GM18526 (cell line): Measurements from ENCODE around the gene PLOD2.

ENCODE experiments used
- POLR2A ChIP-seq: IDR thresholded peaks from 3 replicates; pipeline ENCODE4 v1.6.1; 2011; ENCODE audit not compliant: insufficient read length; ENCODE audit errors: extremely low read depth

PLOD2 gene

DNA sequence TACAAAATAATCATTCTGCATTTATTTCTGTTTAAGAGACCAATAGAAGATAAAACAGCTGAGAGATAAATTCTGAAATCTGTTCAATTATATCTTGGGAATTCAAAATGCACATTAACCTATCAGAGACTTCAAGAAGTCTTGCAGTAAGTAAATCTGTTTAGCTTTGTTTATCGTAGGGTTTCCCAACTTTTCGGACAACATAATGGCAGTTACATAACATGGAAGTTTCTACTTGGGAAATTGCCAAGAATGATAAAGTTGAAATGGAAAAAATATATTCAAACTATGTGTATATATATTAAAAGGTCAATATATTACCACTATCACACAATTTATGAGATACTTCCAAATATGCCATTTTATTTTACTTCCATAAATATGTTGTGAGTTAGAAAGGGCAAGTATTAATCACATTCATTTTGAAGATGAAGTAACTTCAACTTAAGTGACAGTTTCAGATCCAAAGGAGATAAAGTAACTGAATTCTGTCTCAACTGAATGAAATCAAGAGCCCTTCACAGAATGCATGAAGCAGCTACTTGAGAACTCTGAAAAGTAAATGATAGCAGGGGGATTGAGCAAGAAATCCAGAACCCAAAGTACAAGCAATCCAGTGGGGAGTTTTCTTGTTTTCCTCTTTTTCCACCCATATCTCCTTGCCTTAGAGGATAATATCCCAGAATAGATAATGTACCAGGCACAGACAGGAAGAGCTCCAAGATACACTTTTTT, 108.8 kb downstream of the PLOD2 start:
- no peak for TF ChIP-seq POLR2A

DNA sequence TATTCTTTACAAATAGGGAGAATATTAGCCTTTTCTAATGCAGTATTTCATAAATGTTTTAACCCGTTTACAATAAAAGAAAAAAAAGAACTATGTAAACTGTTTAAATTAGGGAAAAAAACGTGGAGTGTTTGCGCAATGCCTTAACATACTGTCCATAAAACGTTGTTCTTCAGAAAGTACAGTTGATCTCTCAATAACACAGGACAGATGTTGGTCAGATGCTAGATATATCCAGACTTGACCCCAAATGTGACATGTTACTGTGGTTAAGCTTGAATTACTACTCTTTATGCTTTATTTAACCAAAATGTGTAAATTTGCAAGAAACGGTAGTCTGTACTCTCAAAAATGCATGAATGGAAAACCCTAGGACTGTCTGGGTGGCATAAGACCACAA, 110.3 kb downstream of the PLOD2 start:
- no peak for TF ChIP-seq POLR2A

DNA sequence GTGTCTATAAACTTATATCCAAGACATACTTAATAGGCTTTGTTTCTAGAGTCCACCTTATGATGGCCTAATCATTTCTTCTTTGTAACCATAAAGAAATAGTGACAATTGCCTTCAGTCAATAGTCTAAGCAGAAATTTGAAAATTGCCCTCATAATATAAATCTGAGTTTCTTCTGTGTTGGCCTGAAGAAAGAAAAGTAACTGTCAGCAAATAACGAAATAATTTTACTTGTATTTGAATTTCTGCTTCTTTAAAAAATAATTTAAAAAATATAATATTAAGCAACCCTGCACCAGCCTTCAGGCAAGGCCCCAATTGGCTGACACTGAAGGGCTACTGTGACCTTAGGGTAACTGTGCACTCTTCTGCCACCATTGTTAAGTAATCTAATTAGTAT, 113.5 kb downstream of the PLOD2 start:
- TF ChIP-seq POLR2A, result no peak

DNA sequence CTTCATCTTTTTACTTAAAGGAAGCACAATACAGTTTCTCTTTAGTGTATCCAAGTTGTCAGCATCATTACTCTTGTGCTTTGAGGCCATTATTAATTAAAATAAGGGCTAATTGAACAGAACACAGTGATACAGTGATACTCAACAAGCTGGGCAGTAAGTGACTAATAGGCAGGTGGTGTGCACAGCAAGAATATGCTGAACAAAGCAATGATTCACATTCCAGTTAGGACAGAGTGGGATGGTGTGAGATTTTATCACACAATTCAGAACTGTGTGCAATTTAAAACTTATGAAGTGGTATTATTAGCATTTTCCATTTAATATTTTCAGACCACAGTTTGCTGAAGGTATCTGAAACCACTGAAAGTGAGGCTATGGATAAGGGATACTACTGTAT, 116.9 kb downstream of the PLOD2 start:
- TF ChIP-seq POLR2A, result no peak

DNA sequence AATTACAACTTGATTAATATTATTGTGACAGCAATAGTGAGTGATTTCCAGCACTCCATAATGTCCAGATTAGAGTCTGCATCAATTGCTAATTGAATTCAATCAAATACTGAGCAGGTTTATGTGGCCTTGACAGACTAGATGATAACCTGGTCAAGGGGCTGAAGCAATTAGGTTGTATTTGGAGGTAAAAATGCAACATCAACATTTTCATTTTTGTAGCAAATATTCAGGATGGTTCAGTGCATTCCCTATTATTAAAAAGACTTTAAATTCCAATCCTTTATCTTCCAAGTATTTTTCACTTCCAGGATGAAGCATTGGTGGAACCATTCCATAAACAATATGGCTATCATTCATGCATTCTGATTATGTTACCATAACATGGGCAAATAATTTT, 120.4 kb downstream of the PLOD2 start:
- no peak for TF ChIP-seq POLR2A

DNA sequence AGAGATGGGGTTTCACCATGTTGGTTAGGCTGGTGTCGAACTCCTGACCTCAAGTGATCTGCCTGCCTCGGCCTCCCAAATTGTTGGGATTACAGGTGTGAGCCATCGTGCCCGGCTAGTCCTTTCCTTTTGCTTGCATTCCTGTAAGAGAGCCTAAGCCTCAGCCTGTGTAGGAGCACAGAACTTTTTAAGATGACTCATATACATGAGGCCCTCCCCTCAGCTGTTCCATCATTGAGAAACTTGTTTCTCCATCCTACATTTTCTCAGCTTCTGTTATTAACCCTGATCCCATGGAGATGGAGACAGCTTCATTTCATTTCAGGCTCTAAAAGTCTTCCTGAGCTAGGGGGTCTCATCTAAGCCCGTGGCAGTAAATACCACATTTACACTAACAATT, 123.3 kb downstream of the PLOD2 start:
- no peak for TF ChIP-seq POLR2A

DNA sequence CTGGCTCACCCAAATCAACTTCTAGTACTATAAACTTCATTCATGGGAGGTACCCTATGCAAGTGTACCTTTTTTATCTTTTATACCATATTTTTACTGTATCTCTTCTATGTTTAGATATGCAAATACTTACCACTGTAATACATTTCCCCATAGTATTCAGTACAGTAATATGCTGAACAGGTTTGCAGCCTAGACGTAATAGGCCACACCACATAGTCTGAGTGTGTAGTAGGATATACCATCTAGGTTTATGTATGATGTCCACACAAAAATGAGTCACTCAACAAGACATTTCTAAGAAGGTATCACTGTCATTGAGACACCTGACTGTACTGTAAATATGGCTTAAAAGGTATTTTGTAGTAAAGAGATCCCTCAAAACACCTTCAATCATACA, 124.7 kb downstream of the PLOD2 start:
- TF ChIP-seq POLR2A, result no peak

DNA sequence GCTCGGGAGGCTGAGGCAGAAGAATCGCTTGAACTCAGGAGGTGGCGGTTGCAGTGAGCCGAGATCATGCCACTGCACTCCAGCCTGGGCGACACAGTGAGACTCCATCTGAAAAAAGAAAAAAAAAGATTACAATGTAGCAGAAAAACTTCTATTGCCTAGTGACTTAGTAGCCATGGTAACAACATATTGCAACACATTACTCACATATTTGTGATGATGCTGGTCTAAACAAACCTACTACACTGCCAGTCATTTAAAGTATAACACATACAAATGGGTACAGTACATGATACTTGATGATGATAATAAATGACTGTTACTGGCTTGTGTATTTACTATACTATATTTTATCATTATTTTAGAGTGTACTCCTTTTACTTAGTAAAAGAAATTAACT, 125.6 kb downstream of the PLOD2 start:
- TF ChIP-seq POLR2A, result no peak

DNA sequence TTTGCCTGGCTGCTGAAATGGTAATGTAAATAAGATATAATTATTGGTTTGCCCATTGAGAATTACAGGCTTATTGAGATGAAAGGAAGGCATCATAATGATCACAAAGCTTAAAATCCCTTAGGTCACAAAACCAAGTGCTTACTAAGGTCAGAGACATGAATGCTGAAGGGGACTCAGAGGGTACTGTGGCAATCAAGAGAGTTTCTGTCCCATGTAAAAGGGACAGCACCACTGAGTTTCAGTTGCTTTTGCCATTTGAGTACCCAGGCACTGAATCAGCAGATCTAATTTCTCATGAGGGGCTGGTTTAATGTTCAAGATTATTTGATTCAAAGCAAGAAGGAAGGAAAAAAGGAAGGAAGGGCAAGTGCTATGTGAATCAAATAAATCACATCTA, 127.0 kb downstream of the PLOD2 start:
- TF ChIP-seq POLR2A, result no peak

DNA sequence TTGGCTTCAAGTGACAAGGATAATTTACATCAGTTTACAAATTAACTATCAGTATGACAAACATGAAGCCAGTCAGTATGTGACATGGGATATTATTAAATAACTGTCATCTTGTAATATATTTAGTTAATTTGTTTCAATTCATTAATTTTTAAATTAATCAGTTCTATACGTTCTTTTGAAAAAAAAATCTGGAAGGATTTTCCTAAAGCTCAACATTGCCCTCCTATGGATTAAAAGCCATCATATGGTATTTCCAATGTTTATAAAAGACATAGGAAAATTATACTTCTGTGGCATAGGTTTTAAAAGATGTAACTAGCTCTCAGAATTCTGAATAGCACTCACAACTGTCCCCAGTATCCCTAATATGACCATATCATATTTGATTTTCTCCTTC, 134.4 kb downstream of the PLOD2 start:
- no peak for TF ChIP-seq POLR2A

DNA sequence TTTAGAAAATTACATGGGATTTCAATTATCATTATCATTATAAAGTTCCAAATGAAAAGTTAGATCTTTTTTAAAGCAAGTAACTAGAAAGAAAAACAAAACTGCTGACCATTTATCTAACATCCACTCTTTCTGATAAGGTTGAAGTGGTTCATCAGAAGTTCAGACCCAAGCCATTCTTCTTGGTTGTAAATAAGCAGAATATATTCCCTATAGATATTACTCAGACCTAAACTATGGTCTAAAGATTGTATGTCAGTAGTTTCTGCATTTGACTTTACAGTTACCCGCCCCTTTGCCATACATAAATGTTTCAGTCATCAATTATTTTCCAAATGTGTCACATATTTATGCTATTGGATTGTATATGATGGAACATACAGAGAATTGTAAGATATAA, 136.7 kb downstream of the PLOD2 start:
- TF ChIP-seq POLR2A, result no peak

DNA sequence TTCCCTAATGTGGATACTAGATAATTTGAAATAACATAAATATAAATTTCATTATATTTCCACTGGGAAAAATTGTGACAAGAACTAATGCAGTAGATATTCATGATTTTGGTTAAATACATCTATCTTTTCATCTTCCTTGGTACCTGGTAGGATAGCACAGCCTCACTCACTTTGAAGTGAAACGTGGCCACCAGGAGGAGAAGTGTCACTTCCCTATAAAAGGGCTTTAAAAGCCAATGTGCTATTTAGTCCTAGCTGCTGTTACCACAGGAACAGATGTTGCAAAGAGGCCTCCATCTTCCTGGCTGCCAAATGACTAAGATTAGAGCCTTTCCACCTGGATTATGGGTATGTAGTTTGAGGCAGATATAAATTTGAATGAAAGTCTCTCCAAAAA, 140.0 kb downstream of the PLOD2 start:
- no peak for TF ChIP-seq POLR2A

DNA sequence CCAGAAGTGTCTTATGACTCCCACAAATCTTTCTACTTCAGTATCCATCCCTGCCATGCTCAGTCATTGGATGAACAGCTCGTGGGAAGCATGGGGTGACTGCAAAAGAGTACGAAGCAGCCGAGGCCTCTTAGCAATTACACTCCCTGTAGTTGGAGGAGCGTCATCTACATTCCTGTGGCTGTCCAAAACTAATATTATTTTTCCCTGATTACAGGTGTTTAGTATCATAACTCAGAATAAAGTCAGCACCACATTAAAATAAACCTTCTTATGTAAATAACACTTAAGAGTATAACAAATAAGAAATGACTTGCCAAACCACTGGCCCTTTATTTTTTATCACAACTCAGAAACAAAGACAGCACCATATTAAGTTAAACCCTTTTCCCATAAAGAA, 141.5 kb downstream of the PLOD2 start:
- no peak for TF ChIP-seq POLR2A
